SK-MEL-5 (cell line): ENCODE measurements around the gene GLI2. TPM values are rescaled to one million over a fixed set of nuclear protein-coding genes. Genes with fewer than 3 reads are reported as not detected.

ENCODE experiments used
- DNase-seq: peaks from one replicate; pipeline ENCODE4 v3.0.0-alpha.2; 2016; ENCODE audit warnings: low read depth, low spot score
- in situ Hi-C: cut with HindIII; loops from 2 replicates; pipeline ENCODE4 v1.10.0; 2016; ENCODE audit warnings: low sequenced_read_pairs, high pct_unique_total_duplicates, low pct_unique_long_range_greater_than_20kb
- total RNA-seq: library from RNA; depleted of rRNA; stranded (reverse); fragments of >200 nt; shearing (Covaris generic); gene quantifications from 2 replicates; pipeline ENCODE4 v1.2.3, GENCODE V29; 2014

Gene GLI2
- total RNA-seq, 1 experiment from 2014 or later = 0.24 TPM

GRCh38 chr2:120732506-120733237, 3.0 kb upstream of the GLI2 start:
- in situ Hi-C loops = no loop called here
- DNase-seq = no peak

GRCh38 chr2:120733238-120733932, 2.3 kb upstream of the GLI2 start:
- in situ Hi-C loops = no loop called here
- no peak for DNase-seq

- in situ Hi-C loops = no loop called here
- no peak for DNase-seq
Measured at GRCh38 chr2:120734930-120735651, 577 bp upstream of the GLI2 start.

GRCh38 chr2:120736202-120736623, 545 bp downstream of the GLI2 start:
- in situ Hi-C loops = no loop called here
- no peak for DNase-seq

- in situ Hi-C loops = no loop called here
- no peak for DNase-seq
Measured at GRCh38 chr2:120736624-120737339, 1.1 kb downstream of the GLI2 start.

- in situ Hi-C loops = no loop called here
- DNase-seq = no peak
Measured at GRCh38 chr2:120737340-120738101, 1.9 kb downstream of the GLI2 start.

- in situ Hi-C loops = no loop called here
- DNase-seq = no peak
Measured at GRCh38 chr2:120738117-120738516, 2.4 kb downstream of the GLI2 start.

- no peak for DNase-seq
- in situ Hi-C loops = no loop called here
Measured at GRCh38 chr2:120738786-120739437, 3.2 kb downstream of the GLI2 start.

- in situ Hi-C loops = no loop called here
- no peak for DNase-seq
Measured at GRCh38 chr2:120739438-120740090, 3.9 kb downstream of the GLI2 start.

GRCh38 chr2:120740375-120740764, 4.7 kb downstream of the GLI2 start:
- in situ Hi-C loops = no loop called here

GRCh38 chr2:120740765-120741524, 5.3 kb downstream of the GLI2 start:
- DNase-seq = no peak
- in situ Hi-C loops = no loop called here

More at GRCh38 chr2:120740375-120740764, 4.7 kb downstream of the GLI2 start:
- DNase-seq = no peak

GRCh38 chr2:120741571-120742561, 6.2 kb downstream of the GLI2 start:
- in situ Hi-C loops = no loop called here
- no peak for DNase-seq

- in situ Hi-C loops = no loop called here
- DNase-seq = no peak
Measured at GRCh38 chr2:120743657-120744056, 8.0 kb downstream of the GLI2 start.

GRCh38 chr2:120744817-120745216, 9.1 kb downstream of the GLI2 start:
- in situ Hi-C loops = no loop called here
- no peak for DNase-seq
